ENCODE data around the gene ICAM4.
"Not testable (repeated sequence)": the region's sequence is repeated elsewhere in the genome, so short reads cannot be mapped to it uniquely, and the experiment has no call there.

The ICAM4 gene

GRCh38 chr19:10286803-10287737, at the start of gene ICAM4:
Gene ICAM4, plus strand, starts transcription at chr19:10286955. Its CDS starts 58 bp downstream, at chr19:10287013.
- DNase-seq: no peak

- no peak for DNase-seq
These were observed 49.1 kb upstream of the ICAM4 start for GRCh38 chr19:10237702-10238101.

- no peak for DNase-seq
These were observed 48.5 kb upstream of the ICAM4 start for GRCh38 chr19:10238172-10238783.

- not testable (repeated sequence) for DNase-seq
These were observed 44.8 kb upstream of the ICAM4 start for GRCh38 chr19:10241826-10242449.

GRCh38 chr19:10243606-10244005, 43.1 kb upstream of the ICAM4 start:
- no peak for DNase-seq

- no peak for DNase-seq
These were observed 41.4 kb upstream of the ICAM4 start for GRCh38 chr19:10245189-10245939.

GRCh38 chr19:10246511-10246910, 40.2 kb upstream of the ICAM4 start:
- no peak for DNase-seq

GRCh38 chr19:10251792-10252694, 34.7 kb upstream of the ICAM4 start, which contains the start of gene MRPL4:
Gene MRPL4, plus strand, starts transcription at chr19:10252214. Its CDS starts 40 bp downstream, at chr19:10252254.
- DNase-seq: peak; percentile 97

GRCh38 chr19:10252707-10253106, 34.0 kb upstream of the ICAM4 start:
- no peak for DNase-seq

- no peak for DNase-seq
These were observed 32.5 kb upstream of the ICAM4 start for GRCh38 chr19:10254244-10254643.

- no peak for DNase-seq
These were observed 31.4 kb upstream of the ICAM4 start for GRCh38 chr19:10255358-10255757.

- DNase-seq: no peak
These were observed 30.2 kb upstream of the ICAM4 start for GRCh38 chr19:10256551-10256950.

GRCh38 chr19:10256970-10257615, 29.7 kb upstream of the ICAM4 start:
- no peak for DNase-seq

GRCh38 chr19:10258080-10258710, 28.6 kb upstream of the ICAM4 start:
- no peak for DNase-seq

GRCh38 chr19:10259162-10259905, 27.4 kb upstream of the ICAM4 start:
- peak; percentile 9 for DNase-seq

- DNase-seq: no peak
These were observed 26.6 kb upstream of the ICAM4 start for GRCh38 chr19:10260141-10260584.

GRCh38 chr19:10262771-10263170, 24.0 kb upstream of the ICAM4 start:
- DNase-seq: no peak

- DNase-seq: no peak
These were observed 20.0 kb upstream of the ICAM4 start for GRCh38 chr19:10266706-10267105.

GRCh38 chr19:10268071-10268470, 18.7 kb upstream of the ICAM4 start:
- no peak for DNase-seq
